GM18505 (cell line): ENCODE data around the gene RTN4R.
"Not testable (repeated sequence)": the region's sequence is repeated elsewhere in the genome, so short reads cannot be mapped to it uniquely, and the experiment has no call there.

Source experiments
- ATAC-seq: cut with Tn5 transposase; IDR thresholded peaks from one replicate; pipeline ENCODE4 v1.9.1; 2021; ENCODE audit not compliant: unreplicated experiment
- POLR2A ChIP-seq: IDR thresholded peaks from 4 replicates; pipeline ENCODE4 v1.6.1; 2011; ENCODE audit warnings: borderline replicate concordance; ENCODE audit not compliant: insufficient read depth, insufficient read length; ENCODE audit errors: extremely low read depth

The RTN4R gene

DNA sequence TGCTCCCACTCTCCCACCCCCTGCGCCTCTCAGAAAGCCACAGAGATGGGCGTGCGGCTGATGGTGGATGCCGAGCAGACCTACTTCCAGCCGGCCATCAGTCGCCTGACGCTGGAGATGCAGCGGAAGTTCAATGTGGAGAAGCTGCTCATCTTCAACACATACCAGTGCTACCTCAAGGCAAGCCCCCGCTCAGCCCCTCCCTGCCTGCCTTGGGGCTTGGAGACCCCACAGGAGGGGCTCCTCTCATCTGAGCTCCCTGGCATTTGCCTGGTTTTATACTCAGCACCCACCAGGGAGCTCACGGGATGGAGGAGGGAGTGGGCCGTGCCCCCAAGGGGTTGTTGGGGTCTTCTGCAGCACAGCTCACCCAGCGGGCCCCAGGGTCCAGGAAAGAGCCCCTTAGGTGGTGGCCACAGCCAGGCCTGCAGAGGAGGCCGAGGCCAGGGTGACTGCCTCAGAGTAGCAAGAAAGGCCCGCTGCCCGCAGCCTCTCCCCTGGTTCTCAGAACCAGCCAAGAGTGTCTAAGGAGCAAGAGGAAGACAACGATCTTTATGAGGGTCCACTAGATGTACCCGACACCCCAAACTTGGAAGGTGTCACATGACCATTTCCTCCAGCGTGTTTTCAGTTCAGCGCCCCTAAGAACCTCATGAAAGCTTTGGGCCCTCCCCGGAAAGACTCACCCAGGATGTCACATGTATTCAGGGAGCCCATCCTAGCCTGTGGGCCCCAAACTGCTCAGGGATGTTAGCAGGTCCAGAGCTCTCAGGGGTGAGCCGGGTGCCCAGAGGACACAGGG lies 38.7 kb upstream of the RTN4R start:
- not testable (repeated sequence) for ATAC-seq

- TF ChIP-seq POLR2A: no peak
- ATAC-seq: no peak
These were observed 38.0 kb upstream of the RTN4R start for GRCh38 chr22:20305894-20306645.

GRCh38 chr22:20305230-20305893 lies 37.2 kb upstream of the RTN4R start:
- not testable (repeated sequence) for ATAC-seq

- ATAC-seq: no peak
- no peak for TF ChIP-seq POLR2A
These were observed 36.5 kb upstream of the RTN4R start for GRCh38 chr22:20304646-20305045.

GRCh38 chr22:20303229-20303534 lies 35.1 kb upstream of the RTN4R start:
- not testable (repeated sequence) for ATAC-seq

GRCh38 chr22:20302438-20303228 lies 34.5 kb upstream of the RTN4R start:
- TF ChIP-seq POLR2A: no peak
- ATAC-seq: no peak

DNA sequence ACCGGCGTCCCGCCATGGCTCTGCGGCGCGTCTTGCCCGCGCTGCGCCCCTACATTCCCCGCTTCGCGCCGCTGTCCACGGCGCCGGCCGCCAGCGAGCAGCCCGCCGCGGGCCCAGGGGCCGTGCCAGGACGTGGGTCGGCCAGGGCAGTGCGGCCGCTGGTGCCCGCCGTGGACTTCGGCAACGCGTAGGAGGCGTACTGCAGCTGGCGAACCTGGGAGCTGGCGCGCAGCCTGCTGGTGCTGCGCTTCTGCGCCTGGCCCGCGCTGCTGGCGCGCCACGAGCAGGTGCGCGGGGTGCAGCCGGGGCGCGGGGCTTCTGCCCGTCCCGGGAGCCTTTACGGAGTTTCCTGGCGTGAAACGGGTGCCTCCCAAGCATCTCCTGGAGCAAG lies 31.6 kb upstream of the RTN4R start:
- no peak for ATAC-seq
- no peak for TF ChIP-seq POLR2A

DNA sequence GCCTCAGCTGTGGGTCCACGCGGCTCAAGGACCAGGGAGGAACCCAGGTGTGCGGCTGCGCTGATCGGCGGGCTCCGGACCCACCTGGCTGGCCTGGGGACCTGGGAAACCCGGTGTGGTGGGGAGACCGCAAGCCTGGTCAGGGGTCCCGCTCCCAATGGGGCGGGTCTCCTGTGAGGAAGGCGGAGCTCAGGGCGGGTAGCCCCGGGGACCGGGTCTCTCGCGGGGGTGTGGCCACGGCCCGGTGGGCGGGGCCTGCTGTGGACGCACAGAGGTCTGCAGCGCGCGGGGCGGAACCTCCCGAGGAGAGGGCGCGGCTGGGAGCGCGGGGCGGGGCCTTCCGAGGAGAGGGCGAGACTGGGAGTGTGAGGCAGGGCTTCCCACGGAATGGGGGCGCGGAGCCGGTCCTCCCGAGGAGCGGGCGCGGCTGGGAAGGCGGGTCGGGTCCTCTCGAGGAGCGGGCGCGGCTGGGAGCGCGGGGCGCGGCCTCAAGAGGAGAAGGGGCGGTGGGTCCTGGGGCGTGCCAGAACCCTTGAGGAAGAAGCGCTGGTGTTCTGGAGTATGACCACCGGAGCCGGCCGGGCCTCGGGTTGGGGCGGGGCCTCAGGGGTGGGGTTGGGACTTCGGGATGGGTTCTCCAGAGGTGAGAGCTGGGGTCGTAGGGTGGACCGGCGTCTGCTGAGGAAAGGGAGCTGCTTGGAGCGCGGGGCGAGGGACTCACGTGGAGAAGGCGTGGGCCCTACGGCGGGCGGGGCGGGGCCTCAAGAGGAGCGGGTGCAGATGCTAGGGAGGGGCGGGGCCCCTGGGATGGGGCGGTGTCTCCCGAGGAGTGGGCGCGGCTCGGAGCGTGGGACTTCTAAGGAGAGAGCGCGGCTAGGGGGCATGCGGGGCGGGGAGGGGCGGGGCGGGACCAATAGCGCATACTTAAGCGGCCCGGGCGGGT lies 31.0 kb upstream of the RTN4R start:
- TF ChIP-seq POLR2A: no peak
- peak; percentile 50 for ATAC-seq

GRCh38 chr22:20298110-20298802 lies 30.1 kb upstream of the RTN4R start:
- no peak for ATAC-seq
- no peak for TF ChIP-seq POLR2A

GRCh38 chr22:20297414-20298109 lies 29.4 kb upstream of the RTN4R start:
- no peak for ATAC-seq
- no peak for TF ChIP-seq POLR2A

DNA sequence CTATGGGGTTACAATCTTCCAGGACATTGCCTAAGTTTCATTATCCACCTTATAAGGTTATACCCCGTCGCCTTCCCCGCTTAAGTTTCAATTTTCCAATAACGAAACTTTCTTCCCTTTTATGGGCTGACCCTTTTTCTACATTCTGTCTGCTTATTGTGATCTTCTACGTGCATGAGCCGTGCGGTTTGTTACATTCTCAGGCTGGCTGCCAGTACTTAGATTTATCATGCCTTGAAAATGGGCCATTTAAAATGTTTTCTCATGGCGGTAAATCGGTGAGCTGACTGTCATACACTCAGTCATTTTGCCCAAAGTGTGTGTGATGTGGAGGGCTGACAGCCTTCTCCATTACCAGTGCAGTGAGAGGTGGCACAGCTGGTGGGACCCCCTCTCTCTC lies 28.5 kb upstream of the RTN4R start:
- no peak for TF ChIP-seq POLR2A
- no peak for ATAC-seq
